ENCODE results near the gene FGGY. TPM values are rescaled to one million over a fixed set of nuclear protein-coding genes. Genes with fewer than 3 reads are reported as not detected.
"Not testable (repeated sequence)": the region's sequence is repeated elsewhere in the genome, so short reads cannot be mapped to it uniquely, and the experiment has no call there.

FGGY gene
- total RNA-seq, 1 experiment from 2014 or later, result 14.6 TPM

DNA sequence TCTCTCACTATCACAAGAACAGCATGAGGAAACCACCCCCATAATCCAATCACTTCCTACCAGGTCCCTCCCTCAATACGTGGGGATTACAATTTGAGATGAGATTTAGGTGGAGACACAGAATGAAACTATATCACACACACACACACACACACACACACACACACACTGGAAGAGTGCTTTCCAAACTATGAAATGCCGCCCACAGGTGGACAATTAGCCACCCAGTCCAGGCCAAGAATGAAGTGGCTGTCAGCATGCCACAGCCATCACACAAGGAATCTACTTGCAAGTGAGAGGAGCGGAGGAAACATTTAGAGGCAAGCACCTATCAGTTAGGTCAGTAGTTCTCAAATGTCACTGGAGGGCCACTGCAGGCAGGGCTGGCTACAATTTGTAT, 412.4 kb downstream of the FGGY start:
- Mint-ChIP-seq H3K36me3 (ENCODE audit: insufficient read depth in 1 of 3, low read depth in 3 of 3) (peaks cover 4 to 9% (median 9%) of the 10 kb centered on the region in 3 experiments; a peak in 6 of 7 replicates), H3K9me3 (peaks cover 2 to 6% of the 10 kb centered on the region in 2 experiments; a peak in 3 of 5 replicates), H3K4me3 (no peak overlapping the region), H3K27me3 (ENCODE audit: low read depth) (no peaks in the 10 kb centered on the region), H3K27ac (no peak overlapping the region), H3K4me1 (no peaks in the 10 kb centered on the region)
- H2BK12ac ChIP-seq (ENCODE audit: insufficient read length, low read depth, low read length), result no peak overlapping the region
- H3K56ac ChIP-seq (ENCODE audit: insufficient read length, low read depth, low read length), result no peak overlapping the region
- no peak overlapping the region for H2AK5ac ChIP-seq (ENCODE audit: insufficient read length, low read length)
- no peak overlapping the region for H2AFZ ChIP-seq (ENCODE audit: low read length)
- H2BK120ac ChIP-seq (ENCODE audit: low read depth, low read length, poor library complexity, severe bottlenecking), result no peak overlapping the region
- DNase-seq, result no peak
- H3K23ac ChIP-seq (ENCODE audit: insufficient read length, low read depth, low read length), result no peak overlapping the region
- H2BK5ac ChIP-seq (ENCODE audit: insufficient read length, low read length), result no peak overlapping the region
- no peak overlapping the region for H3K4me2 ChIP-seq (ENCODE audit: insufficient read depth, insufficient read length, low read length)
- no peaks in the 10 kb centered on the region for H3K79me1 ChIP-seq (ENCODE audit: insufficient read depth, low read depth, low read length, poor library complexity, severe bottlenecking)
- H3K9me3 ChIP-seq (ENCODE audit: control insufficient read depth, low read depth, low read length), result no peaks in the 10 kb centered on the region
- no peak overlapping the region for H2BK15ac ChIP-seq (ENCODE audit: low read depth, low read length)
- H4K20me1 ChIP-seq (ENCODE audit: control insufficient read depth, insufficient read depth, insufficient read length), result no peaks in the 10 kb centered on the region
- no peak overlapping the region for H3K9ac ChIP-seq (ENCODE audit: extremely low read depth, insufficient read length, low read length)
- no peak overlapping the region for H3T11ph ChIP-seq (ENCODE audit: low read length)
- no peaks in the 10 kb centered on the region for H3K23me2 ChIP-seq (ENCODE audit: insufficient read length, low read depth, low read length, poor library complexity, severe bottlenecking)
- no peak overlapping the region for H3K4ac ChIP-seq (ENCODE audit: low read depth, low read length)
- no peak overlapping the region for H2BK20ac ChIP-seq (ENCODE audit: low read depth, low read length, poor library complexity, severe bottlenecking)
- WGBS (ENCODE audit: extremely low coverage, insufficient read length, low lambda C conversion rate), result no CpG with 5 or more reads among the region's 3 CpGs
- no peaks in the 10 kb centered on the region for H3K27me3 ChIP-seq (ENCODE audit: insufficient read depth, low read length)
- no peak overlapping the region for H4K8ac ChIP-seq (replicated peaks; ENCODE audit: insufficient read length, low read depth, low read length)
- H4K91ac ChIP-seq (ENCODE audit: insufficient read length, low read depth, low read length), result no peak overlapping the region
- no peak overlapping the region for H3K14ac ChIP-seq (ENCODE audit: insufficient read depth, low read length)
- no peak overlapping the region for H3K27ac ChIP-seq (ENCODE audit: insufficient read length, low read depth, low read length)
- TF ChIP-seq, protein P1, sequence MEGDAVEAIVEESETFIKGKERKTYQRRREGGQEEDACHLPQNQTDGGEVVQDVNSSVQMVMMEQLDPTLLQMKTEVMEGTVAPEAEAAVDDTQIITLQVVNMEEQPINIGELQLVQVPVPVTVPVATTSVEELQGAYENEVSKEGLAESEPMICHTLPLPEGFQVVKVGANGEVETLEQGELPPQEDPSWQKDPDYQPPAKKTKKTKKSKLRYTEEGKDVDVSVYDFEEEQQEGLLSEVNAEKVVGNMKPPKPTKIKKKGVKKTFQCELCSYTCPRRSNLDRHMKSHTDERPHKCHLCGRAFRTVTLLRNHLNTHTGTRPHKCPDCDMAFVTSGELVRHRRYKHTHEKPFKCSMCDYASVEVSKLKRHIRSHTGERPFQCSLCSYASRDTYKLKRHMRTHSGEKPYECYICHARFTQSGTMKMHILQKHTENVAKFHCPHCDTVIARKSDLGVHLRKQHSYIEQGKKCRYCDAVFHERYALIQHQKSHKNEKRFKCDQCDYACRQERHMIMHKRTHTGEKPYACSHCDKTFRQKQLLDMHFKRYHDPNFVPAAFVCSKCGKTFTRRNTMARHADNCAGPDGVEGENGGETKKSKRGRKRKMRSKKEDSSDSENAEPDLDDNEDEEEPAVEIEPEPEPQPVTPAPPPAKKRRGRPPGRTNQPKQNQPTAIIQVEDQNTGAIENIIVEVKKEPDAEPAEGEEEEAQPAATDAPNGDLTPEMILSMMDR (conservative IDR thresholded peaks at IDR 0.05), result no peak
- no peaks in the 10 kb centered on the region for H3K79me2 ChIP-seq (ENCODE audit: insufficient read depth, low read length)
- H4K5ac ChIP-seq (ENCODE audit: insufficient read length, low read depth, low read length), result no peak overlapping the region
- no peak overlapping the region for H3K18ac ChIP-seq (ENCODE audit: insufficient read length, low read depth, low read length)
- H3K4me1 ChIP-seq (ENCODE audit: insufficient read depth, low read length), result no peaks in the 10 kb centered on the region

- not testable (repeated sequence) for H3K27me3 ChIP-seq (ENCODE audit: insufficient read depth, low read length); H3K23me2 ChIP-seq (ENCODE audit: insufficient read length, low read depth, low read length, poor library complexity, severe bottlenecking); H2AK5ac ChIP-seq (ENCODE audit: insufficient read length, low read length); H3K4me1 Mint-ChIP-seq; DNase-seq; H3K18ac ChIP-seq (ENCODE audit: insufficient read length, low read depth, low read length); H3K9me3 Mint-ChIP-seq; H2BK120ac ChIP-seq (ENCODE audit: low read depth, low read length, poor library complexity, severe bottlenecking); H3K27ac ChIP-seq (ENCODE audit: insufficient read length, low read depth, low read length); H3K27ac Mint-ChIP-seq; H2BK15ac ChIP-seq (ENCODE audit: low read depth, low read length); H3T11ph ChIP-seq (ENCODE audit: low read length); H3K23ac ChIP-seq (ENCODE audit: insufficient read length, low read depth, low read length); H3K9ac ChIP-seq (ENCODE audit: extremely low read depth, insufficient read length, low read length); H2BK12ac ChIP-seq (ENCODE audit: insufficient read length, low read depth, low read length); H4K5ac ChIP-seq (ENCODE audit: insufficient read length, low read depth, low read length); H4K20me1 ChIP-seq (ENCODE audit: control insufficient read depth, insufficient read depth, insufficient read length); H2AFZ ChIP-seq (ENCODE audit: low read length); H2BK5ac ChIP-seq (ENCODE audit: insufficient read length, low read length); H4K91ac ChIP-seq (ENCODE audit: insufficient read length, low read depth, low read length); H3K56ac ChIP-seq (ENCODE audit: insufficient read length, low read depth, low read length); H2BK20ac ChIP-seq (ENCODE audit: low read depth, low read length, poor library complexity, severe bottlenecking); H3K79me1 ChIP-seq (ENCODE audit: insufficient read depth, low read depth, low read length, poor library complexity, severe bottlenecking); H3K4me3 Mint-ChIP-seq; H3K9me3 ChIP-seq (ENCODE audit: control insufficient read depth, low read depth, low read length); H3K79me2 ChIP-seq (ENCODE audit: insufficient read depth, low read length); H3K27me3 Mint-ChIP-seq (ENCODE audit: low read depth); H3K14ac ChIP-seq (ENCODE audit: insufficient read depth, low read length); H3K4me1 ChIP-seq (ENCODE audit: insufficient read depth, low read length); H3K4me2 ChIP-seq (ENCODE audit: insufficient read depth, insufficient read length, low read length); H3K36me3 Mint-ChIP-seq (ENCODE audit: insufficient read depth in 1 of 3, low read depth in 3 of 3); H3K4ac ChIP-seq (ENCODE audit: low read depth, low read length); H4K8ac ChIP-seq (replicated peaks; ENCODE audit: insufficient read length, low read depth, low read length)
- no CpG with 5 or more reads among the region's 2 CpGs for WGBS (ENCODE audit: extremely low coverage, insufficient read length, low lambda C conversion rate)
Measured at GRCh38 chr1:59710920-59711319, 414.0 kb downstream of the FGGY start.
